ENCODE measurements around the gene ELMOD3.

ELMOD3 gene

GRCh38 chr2:85401844-85402243, 47.3 kb downstream of the ELMOD3 start:
- Histone ChIP-seq H3K27ac (ENCODE audit: low read length) (no peak overlapping the region), H3K36me3 (replicated peaks; ENCODE audit: insufficient read depth, low read length) (no peaks in the 10 kb centered on the region), H3K4me2 (ENCODE audit: low read depth, low read length) (no peak overlapping the region)

GRCh38 chr2:85405201-85406059, 50.9 kb downstream of the ELMOD3 start:
- Histone ChIP-seq H4K20me1 (ENCODE audit: insufficient read depth, low read length) (no peaks in the 10 kb centered on the region), H3K27ac (ENCODE audit: low read length) (no peak overlapping the region), H3K9ac (ENCODE audit: low read length) (no peak overlapping the region), H3K27me3 (replicated peaks; ENCODE audit: insufficient read depth, low read length) (no peaks in the 10 kb centered on the region), H3F3A (ENCODE audit: insufficient read depth, low read length) (peaks cover 8% of the 10 kb centered on the region), H3K79me2 (ENCODE audit: low read length) (no peaks in the 10 kb centered on the region), H3K9me2 (replicated peaks; ENCODE audit: insufficient read depth, low read length) (no peaks in the 10 kb centered on the region), H3K4me1 (ENCODE audit: low read length) (peaks cover 22% of the 10 kb centered on the region), H3K4me3 (ENCODE audit: low read length) (no peak overlapping the region), H3K9me3 (replicated peaks; ENCODE audit: insufficient read depth, low read length) (no peaks in the 10 kb centered on the region), H3K4me2 (ENCODE audit: low read depth, low read length) (no peak overlapping the region), H3K36me3 (replicated peaks; ENCODE audit: insufficient read depth, low read length) (no peaks in the 10 kb centered on the region), H2AFZ (ENCODE audit: low read length) (no peak overlapping the region)
- no peak for DNase-seq
- TF ChIP-seq CTCF (IDR thresholded peaks at IDR 0.05; ENCODE audit: low read length) (no peak), EZH2 (optimal IDR thresholded peaks at IDR 0.05; ENCODE audit: low read depth, low read length) (no peak), EZH2phosphoT487 (IDR thresholded peaks at IDR 0.05; ENCODE audit: low read length) (no peak)

More at GRCh38 chr2:85401844-85402243, 47.3 kb downstream of the ELMOD3 start:
- TF ChIP-seq CTCF (IDR thresholded peaks at IDR 0.05; ENCODE audit: low read length) (no peak), EZH2phosphoT487 (IDR thresholded peaks at IDR 0.05; ENCODE audit: low read length) (no peak), EZH2 (optimal IDR thresholded peaks at IDR 0.05; ENCODE audit: low read depth, low read length) (no peak)
- DNase-seq = no peak
- no peak overlapping the region for H3K4me3 ChIP-seq (ENCODE audit: low read length)
- no peaks in the 10 kb centered on the region for H4K20me1 ChIP-seq (ENCODE audit: insufficient read depth, low read length)
- peaks cover 12% of the 10 kb centered on the region for H3K4me1 ChIP-seq (ENCODE audit: low read length)
- H3K79me2 ChIP-seq (ENCODE audit: low read length) = no peaks in the 10 kb centered on the region
- H3F3A ChIP-seq (ENCODE audit: insufficient read depth, low read length) = peaks cover 9% of the 10 kb centered on the region; the same call in 1 of the 2 replicates
- H3K9ac ChIP-seq (ENCODE audit: low read length) = no peak overlapping the region
- no peaks in the 10 kb centered on the region for H3K27me3 ChIP-seq (replicated peaks; ENCODE audit: insufficient read depth, low read length)
- no peak overlapping the region for H2AFZ ChIP-seq (ENCODE audit: low read length)
- no peaks in the 10 kb centered on the region for H3K9me2 ChIP-seq (replicated peaks; ENCODE audit: insufficient read depth, low read length)
- H3K9me3 ChIP-seq (replicated peaks; ENCODE audit: insufficient read depth, low read length) = no peaks in the 10 kb centered on the region

DNA sequence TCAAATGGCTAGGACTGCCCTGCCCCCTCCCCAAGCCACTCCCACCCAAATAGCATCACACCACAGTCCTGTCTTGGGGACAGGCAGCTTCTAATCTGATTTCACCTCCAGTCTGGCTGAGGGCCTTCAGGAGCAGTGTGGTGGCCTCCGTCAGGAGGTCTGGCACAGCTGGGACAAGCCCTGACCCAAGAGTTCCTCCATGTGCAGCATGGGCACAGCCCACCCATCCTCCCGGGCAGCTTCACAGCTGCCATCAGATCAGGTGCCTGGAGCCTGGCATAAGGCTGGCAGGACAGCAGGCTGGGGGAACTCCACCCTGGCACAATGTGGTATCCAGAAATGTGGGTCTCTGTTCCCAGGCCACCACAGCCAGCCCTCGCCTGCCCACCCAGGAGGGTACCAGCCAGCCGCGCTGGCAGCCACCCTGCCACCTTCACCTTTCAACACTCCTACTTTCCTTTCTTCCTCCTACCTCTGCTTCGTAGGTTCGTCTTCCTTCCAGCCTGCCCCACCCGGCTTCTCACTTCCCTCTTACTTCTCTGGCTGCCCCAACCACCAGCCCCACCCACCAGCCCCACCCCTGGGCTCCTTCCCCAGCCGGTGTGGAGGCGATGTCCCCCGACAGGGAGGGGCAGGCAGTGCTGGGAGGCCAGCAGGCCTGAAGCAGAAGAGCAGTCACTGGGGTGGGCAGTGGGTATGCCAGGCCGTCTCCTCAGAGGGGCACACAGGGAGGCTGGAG, 55.4 kb downstream of the ELMOD3 start, which contains the start of gene CAPG:
CAPG (minus strand) TSS at position 522 of the 739 bp plus-strand sequence. CDS start 8,221 bp downstream, outside the sequence.
- Histone ChIP-seq H2AFZ (ENCODE audit: low read length) (peak within 1 kb of the TSS; percentile 32; the same call in 1 of the 2 replicates), H3K79me2 (ENCODE audit: low read length) (no peaks in the 10 kb centered on the region), H3K9me3 (replicated peaks; ENCODE audit: insufficient read depth, low read length) (no peaks in the 10 kb centered on the region), H3K4me2 (ENCODE audit: low read depth, low read length) (peak within 1 kb of the TSS; percentile 88), H3F3A (ENCODE audit: insufficient read depth, low read length) (peaks cover 8% of the 10 kb centered on the region), H4K20me1 (ENCODE audit: insufficient read depth, low read length) (no peaks in the 10 kb centered on the region), H3K36me3 (replicated peaks; ENCODE audit: insufficient read depth, low read length) (no peaks in the 10 kb centered on the region), H3K9ac (ENCODE audit: low read length) (no peak within 1 kb of the TSS), H3K4me1 (ENCODE audit: low read length) (peaks cover 24% of the 10 kb centered on the region), H3K27ac (ENCODE audit: low read length) (no peak within 1 kb of the TSS), H3K4me3 (ENCODE audit: low read length) (peak within 1 kb of the TSS; percentile 42), H3K27me3 (replicated peaks; ENCODE audit: insufficient read depth, low read length) (no peaks in the 10 kb centered on the region), H3K9me2 (replicated peaks; ENCODE audit: insufficient read depth, low read length) (no peaks in the 10 kb centered on the region)
- DNase-seq = peak; percentile 26
- no peak for TF ChIP-seq EZH2phosphoT487 (IDR thresholded peaks at IDR 0.05; ENCODE audit: low read length)
- no peak for TF ChIP-seq EZH2 (optimal IDR thresholded peaks at IDR 0.05; ENCODE audit: low read depth, low read length)
- TF ChIP-seq CTCF (IDR thresholded peaks at IDR 0.05; ENCODE audit: low read length) = no peak
